HL-60/S4 treated with phorbol 12-myristate 13-acetate at 8.2 ng/mL for 4 days and 3 days (cell line): ENCODE measurements around the gene SS18L1.

Source experiments
- in situ Hi-C: fragments of 300-500 bp; cut with MboI; formaldehyde crosslinking; loops from 2 replicates; pipeline ENCODE4 v1.15.0; 2022; ENCODE audit warnings: low sequenced_read_pairs

Gene SS18L1

DNA sequence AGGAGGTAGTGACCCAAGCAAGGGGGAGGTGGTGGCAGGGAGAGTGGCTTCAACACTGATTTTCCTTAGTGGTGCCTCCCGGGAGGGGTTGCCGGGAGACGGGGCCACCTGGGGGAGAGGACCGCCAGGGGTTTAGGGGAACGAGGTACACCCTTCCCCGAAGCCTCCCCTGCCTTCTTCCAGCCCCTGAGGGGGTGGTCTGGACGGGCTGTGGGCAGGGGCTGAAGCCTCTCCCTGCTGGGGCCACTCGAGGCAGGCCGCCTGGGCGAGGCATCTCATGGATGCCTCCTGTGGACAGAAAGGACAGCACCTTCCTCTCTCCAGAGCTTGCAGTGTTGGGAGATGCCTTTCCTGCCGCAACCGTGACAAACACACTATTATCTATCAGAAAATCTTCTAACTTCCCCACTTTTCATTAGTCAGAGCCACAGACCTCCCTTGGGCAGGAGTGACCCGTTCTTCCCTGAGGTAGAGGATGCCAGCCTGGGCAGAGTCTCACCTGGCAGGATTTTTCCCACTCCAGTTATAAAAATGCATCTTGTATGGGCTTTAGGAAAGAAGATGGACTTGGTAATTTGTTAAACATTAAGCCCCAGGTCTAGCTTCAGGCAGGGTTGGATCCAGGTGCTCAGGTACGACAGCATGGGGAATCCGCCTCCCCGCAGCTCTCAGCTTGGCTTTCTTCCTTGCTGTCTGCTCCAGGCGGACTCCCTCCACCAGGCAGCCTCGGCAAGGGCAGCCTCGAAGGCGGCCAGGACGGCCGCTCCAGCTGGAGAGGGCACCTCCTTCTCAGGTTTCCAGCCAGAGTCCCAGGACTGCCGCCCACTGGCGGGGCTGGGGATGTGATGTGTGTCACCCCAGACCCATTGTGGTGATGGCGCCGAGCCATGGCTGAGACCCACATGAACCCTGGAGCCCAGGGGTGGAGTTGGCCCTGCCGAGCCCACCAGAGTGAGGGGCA, 65.5 kb downstream of the SS18L1 start:
- in situ Hi-C loops = no loop called here

DNA sequence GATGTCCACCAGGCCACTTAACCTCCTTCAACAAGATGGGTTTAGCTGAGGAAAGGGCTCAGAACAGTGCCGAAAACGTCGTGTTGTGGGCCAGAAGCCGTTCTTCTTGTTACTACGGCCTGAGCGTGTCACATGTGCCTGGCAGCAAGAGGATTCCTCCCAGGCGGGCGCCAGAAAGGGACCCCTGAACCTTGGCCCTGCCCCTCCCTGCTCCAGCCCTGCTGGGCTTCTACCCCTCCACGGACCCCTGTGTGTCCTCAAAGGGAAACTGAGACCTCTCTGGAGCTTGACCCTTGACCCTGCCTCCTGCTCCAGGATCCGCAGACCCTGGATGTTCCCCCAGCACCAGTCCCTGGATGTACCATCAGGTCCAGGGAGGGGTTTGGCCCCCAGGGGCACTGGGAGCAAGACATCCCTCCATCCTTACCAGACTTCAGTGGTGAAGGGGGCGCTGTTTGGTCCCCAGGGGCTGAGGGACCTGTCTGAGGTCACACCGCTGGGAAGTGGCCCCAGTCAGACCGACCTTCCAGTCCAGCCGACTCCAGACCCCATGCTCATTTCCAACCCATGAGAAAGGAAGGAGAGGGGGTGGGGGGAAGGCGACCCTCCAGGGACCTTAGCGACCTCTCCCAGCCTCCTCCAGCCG, 66.4 kb downstream of the SS18L1 start:
- in situ Hi-C loops = no loop called here

GRCh38 chr20:62210496-62210855, 66.9 kb downstream of the SS18L1 start:
- in situ Hi-C loops = no loop called here

DNA sequence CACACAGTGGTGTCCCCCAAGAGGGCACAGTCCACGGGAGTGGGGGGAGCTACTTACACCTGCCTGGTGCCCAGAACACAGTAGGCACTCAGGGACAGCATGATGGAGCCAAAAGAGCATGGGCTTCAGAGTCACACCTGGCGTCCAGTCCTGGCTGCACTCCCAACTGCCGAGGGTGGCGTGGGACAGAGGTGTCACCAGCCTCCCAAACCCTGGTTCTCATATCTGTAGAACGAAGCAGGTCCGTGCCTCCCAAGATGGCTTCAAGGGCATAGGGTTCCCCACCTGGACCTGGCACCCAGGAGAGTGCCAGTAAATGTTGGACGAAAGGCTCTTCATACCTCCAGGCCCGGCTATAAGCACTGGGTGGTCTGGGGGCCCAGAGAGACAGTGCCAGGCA, 67.6 kb downstream of the SS18L1 start:
- in situ Hi-C loops = no loop called here

DNA sequence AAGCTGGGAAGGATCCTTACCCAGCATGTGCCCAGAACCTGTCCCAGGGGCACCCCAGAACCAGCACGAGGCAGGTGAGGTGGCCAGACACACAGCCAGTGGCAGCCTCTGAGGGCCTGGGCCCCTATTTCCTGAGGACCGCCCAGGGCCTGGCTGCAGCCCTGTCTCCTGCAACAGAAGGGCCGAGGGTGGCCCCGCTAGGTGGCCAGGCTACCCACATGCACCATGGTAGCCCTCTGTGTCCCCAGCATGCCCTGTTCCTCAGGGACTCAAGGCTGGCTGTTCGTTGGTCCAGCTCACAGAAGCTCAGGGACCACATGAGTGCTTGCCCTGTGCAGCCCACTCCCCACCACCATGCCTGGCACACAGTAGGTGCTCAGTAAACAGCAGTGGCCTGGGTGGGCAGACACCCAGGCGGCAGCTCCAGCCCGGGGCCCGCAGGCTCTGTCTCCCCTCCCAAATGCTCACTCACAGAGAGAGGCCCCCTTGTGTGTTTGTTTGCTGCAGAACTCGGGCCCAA, 68.3 kb downstream of the SS18L1 start:
- in situ Hi-C loops = no loop called here

DNA sequence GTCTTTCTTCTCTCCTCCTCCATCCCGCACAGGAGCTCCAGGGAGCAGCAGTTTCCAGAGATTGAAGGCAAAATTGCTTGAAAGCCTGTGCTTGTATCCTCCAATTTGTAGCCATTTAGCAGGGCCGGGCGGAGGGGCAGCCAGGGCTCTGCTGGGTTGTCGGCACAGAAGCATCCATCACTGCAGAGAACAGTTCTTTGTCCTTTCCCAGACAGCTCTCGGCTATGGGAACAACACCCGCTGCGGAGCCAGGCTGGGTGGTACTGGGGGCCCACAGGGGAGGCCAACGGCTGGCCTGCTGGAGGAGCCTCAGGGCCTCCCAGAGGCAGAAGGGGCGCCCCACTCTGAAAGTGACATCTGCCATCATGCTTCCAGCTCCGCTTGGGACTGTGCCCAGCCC, 68.7 kb downstream of the SS18L1 start:
- in situ Hi-C loops = no loop called here

GRCh38 chr20:62214067-62214466, 70.5 kb downstream of the SS18L1 start:
- in situ Hi-C loops = no loop called here

GRCh38 chr20:62215020-62215990, 71.7 kb downstream of the SS18L1 start:
- in situ Hi-C loops = no loop called here

DNA sequence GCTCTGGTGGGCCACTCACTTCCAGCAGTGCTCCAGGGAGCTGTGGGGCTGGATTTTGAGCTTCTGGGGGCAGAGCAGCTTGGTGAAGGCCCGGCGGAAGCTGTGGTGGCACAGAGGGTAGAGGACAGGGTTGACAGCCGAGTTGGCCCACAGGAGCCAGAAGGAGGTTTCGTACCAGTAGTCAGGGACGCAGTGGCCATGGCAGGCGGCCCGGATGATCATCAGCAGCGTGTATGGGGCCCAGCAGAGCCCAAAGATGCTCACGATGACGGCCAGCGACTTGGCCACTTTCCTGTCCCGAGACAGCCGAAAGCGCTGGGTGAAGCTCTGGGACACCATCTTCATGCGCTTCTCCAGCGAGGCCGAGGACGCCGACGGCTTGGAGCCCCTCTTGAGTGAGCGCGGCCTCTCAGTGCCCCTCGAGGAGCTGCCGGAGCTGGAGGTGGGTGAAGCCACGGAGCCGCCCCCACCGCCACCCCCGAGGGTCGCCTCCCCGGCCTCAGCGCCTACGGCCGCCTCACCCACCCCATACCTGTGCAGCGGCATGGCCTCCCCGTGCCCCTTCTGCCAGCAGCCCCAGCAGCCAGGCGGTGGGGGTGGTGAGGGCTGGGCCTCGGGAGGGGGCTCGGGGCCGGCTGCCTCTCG, 72.5 kb downstream of the SS18L1 start:
- in situ Hi-C loops = no loop called here

DNA sequence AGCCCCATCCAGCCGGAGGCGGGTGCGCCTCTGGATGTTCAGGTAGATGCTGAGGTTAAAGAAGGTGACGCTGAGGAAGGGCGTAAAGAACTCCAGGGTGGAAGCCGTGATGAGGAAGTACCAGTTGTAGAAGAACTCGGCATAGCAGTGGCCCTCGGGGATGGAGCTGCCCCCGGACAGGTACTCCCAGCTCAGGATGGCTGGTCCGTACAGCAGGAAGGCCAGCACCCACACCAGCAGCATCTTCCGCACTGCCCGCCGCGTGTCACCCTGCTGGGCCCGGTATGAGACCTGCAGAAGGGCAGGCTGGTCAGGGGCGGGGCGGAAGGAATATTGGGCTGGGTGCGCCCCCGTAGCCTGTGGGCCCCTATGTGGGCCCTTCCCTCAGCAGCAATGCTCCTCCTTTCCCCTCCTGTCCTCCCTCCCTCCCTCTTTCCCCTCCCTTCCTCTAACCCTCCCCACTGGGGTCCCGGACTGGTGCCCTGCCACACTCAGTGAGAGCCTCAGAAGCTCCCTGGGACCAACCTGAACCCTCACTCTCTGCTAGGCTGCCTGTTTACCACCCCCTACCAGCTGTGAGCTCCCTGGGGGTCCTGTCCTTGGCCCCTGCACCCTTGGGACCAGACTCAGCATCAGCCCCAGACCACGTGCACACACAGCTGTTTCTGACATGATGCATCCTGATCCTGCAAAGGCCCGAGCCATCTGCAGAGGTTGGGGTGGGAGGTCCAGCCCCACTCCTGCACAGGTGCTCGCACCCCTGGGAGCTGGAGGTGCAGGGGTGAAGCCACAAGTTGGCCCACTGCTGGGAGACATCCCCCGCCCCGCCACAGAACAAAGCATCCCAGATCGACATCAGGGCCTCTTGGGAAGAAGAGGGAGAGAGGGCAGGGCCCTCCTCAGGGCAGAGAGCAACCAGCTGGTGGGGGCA, 73.3 kb downstream of the SS18L1 start:
- in situ Hi-C loops = no loop called here

DNA sequence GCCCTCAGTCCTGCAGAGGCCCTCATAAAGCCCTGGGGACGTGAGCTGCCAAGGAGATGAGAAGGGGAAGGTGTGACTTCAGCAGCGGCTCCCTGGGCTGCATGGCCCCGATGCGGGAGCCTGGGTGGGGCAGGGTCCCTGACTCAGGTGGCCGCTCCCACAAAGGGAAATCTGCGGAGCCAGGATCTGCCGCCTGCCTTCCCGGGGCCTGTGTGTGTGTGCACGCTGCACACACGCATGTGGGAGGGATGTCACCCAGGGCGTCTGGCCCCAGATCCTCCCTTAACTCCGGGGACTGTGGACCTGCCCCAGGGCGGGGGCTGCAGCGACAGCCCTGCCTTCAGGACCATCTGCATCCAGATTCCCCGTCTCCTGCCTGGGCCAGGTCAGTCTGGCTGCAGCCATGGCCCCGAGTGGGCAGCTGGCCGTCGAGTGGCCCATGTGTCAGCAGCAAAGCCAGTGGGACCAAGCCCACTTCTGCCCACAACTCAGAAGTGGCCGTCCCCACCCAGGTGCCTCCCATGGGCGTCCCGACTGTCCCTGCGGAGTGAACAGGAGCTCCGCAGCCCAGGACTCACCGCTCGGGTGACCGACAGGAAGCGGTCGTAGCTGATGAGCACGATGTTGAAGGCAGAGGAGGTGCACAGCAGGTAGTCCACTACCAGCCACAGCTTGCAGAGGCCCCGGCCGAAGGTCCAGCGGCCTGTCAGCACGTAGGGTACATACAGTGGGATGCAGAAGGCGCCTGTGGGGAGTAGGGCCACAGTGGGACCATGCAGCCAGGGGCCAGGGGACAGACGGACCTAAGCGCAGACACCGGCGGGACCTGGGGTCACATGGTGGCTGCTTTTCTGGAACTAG, 74.6 kb downstream of the SS18L1 start:
- in situ Hi-C loops = no loop called here

DNA sequence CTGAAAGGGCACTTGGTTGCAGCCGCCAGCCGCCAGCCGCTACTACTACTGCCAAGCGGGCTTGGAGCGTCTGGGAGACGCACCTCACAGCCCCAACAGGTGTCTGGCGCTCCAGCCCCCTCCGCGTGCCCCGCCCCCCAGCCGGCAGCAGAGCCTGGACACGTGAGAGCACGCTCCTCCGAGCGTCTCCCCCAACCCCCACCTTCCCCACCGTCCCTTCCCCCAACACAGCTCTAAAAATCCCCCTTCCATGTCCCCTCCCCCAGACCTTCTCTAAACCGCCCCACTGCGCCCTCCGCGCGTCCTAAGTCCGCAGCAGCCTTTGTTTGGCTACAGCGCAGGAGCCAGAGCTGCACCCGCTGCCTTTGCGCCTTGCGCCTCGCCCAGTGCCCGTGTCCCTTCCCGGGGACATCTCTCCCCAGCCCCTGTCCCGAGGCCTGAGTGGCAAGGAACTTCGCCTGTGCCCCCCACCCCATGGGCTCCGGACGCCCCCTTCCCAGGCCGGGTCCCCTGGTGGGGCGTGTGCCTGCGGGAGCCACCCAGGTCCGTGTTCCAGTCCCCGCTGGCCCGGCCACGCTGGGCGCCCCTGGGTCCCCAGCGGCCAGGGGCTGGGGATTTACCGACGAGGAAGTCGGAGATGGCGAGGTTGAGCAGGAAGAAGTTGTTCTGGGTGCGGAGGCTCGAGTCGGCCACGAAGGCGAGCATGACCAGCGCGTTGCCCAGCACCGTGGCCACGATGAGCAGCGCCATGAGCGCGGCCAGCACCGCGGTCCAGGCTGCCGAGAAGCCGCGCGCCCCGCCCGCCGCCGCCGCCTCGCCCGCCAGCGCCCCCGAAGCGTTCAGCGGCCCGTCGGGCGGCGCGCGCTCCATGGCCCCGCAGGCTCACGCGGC, 75.8 kb downstream of the SS18L1 start:
- in situ Hi-C loops = no loop called here

DNA sequence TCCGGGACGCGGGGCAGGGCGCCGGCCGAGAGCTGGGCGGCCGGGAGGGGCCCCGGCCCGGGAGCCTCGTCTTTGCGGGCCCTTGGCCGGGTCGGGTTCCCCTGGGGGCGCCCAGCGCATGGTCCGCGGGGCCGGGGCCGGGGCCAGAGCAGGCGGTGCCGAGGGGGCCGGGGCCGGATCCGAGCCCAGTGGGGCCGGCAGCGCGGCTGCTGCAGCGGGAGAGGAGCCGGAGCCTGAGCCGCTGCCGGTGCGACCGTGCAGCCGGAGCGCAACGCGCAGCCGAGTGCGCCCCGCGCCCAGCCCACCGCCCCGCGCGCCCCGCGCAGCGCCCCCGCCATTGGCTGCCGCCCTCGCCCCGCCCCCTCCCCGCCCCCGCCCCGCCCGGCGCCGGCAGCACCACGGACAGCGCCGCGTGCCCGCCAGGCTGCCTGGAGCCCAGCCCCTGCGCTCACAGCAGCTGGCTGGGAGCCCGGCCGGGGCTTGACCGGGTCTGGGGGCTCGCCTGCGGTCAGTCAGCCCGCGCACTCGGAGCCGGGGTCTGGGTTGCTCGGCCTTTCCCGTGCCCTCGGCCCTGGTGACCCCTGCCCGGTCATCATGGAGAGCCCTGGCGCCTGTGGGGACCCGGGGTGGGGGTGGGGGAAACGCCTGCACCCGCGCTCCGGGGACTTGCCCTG, 76.6 kb downstream of the SS18L1 start, which contains the start of gene HRH3:
TSS of gene HRH3 (minus strand) at position 287 of the 674 bp plus-strand sequence. CDS start 308 bp downstream, outside the sequence.
- in situ Hi-C loops = no loop called here

DNA sequence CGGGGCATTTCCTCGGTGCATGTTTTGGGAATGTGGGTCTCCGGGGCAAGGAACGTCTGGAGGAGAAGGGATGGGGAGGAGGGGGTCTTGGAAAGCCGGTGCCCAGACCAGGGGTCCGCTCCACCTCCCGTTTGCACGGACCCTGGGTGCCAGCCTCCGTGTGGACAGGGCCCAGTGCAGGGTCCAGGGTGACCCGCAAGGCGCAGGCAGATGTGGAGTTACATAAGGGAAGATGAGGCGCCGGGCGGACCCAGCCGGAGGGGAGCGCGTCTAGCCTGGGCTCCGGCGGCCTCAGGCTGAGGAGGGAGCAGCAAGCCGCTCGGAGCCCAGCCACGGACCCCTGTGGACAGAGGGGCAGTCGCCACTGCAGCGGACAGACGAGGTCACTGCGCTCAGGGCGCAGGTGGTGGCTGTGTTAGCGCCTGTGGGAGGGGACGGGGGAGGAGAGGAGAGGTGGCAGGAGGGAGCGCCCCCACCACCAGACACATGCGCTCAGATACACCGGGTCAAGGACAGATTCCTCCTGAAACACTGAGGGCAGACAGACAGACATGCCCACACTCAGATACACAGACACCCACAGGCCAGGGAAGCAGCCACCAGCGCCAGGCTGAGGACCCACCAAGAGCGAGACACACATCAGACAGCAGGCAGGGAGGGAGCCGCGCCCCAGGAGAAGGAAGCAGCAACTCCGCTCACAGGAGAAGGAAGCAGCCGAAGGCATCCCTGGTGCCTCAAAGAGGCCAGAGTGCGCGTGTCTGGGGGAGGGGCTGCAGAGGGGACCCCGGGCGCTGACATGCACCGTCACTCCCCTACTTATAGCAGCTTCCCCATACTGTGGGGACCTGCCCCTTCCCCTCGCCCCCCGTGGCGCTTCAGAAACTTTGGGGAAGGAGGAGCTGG, 77.3 kb downstream of the SS18L1 start:
- in situ Hi-C loops = no loop called here

- in situ Hi-C loops = no loop called here
Measured at GRCh38 chr20:62222266-62222850, 78.8 kb downstream of the SS18L1 start.
